ENCODE measurements around the gene FADS2.

Gene FADS2

DNA sequence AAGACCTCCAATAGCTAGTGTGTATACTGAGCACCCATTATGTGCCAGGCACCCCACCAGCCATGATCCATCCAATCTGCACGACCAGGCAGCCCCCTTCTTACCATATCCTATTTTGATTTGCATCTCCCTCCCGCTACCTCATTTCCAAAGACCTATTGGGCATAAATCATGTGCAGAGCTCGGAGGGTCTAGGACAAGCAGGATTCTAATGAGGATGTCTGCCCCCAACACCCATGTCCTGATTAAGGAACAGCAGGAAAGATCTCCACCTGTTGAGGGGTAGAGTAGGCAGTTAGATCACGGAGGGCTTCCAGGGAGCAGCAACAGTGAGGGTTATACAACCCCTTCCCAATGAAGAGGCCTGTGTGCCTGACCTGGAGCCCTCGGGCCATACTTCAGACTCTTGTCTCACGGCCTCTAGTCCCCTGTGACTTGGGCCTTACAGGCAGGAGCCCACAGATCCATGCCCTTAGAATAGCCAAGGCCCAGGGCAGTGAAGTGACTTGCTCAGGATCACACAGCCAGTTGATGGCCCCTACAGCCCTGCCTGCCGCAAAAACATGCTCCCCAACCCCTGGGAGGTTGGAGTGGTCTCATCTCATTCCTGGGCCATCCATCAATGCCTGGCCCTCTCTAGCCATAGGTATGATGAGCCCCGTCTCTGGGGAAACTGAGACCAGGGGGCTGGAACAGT lies 85.7 kb downstream of the FADS2 start:
- no peak overlapping the region for H3K4me3 ChIP-seq
- H3K9me3 ChIP-seq, result no peaks in the 10 kb centered on the region
- H3K36me3 ChIP-seq (replicated peaks), result no peaks in the 10 kb centered on the region
- no peak for DNase-seq (ENCODE audit: low spot score in 2 of 2)
- H3K4me1 ChIP-seq, result peaks cover 3% of the 10 kb centered on the region; the same call in 1 of the 2 replicates
- H3K27me3 ChIP-seq (ENCODE audit: low read depth), result no peaks in the 10 kb centered on the region
- in situ Hi-C loops (cut with MboI; ENCODE audit: low sequenced_read_pairs), result no loop called here

DNA sequence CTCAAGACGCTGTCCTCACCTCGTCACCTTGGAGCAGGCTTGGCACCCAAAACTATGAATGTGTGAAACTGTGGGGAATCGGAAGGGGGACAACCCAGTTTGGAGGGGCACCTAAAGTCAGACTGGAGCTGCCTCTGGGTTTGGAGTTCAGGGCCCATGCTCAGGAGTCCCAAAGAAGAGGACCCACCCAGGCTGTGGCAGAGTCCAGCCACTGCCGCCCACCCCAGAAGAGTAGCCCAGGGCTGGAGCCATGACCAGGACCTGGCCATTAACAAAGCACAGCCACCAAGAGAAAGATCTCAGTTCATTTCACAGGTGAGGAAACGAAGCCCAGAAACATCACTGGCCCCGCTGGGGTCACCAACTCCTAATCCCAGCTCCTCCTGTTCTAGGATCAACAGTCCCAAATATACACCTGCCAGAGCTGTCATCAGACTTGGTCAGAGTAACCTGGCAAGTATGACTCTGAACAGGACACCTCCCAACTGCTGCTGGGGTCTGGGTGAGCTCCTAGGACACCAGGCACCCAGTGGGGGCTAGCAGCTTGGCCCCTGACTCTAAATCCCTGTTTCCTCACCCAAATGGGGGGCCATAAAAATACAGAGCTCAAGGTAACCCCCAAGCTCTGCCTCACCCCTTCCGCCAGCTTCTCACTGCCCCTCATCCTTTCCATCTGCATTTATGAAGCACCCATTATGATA lies 86.5 kb downstream of the FADS2 start:
- no peaks in the 10 kb centered on the region for H3K9me3 ChIP-seq
- no peaks in the 10 kb centered on the region for H3K27me3 ChIP-seq (ENCODE audit: low read depth)
- no peak for DNase-seq (ENCODE audit: low spot score in 2 of 2)
- H3K4me1 ChIP-seq, result peaks cover 3% of the 10 kb centered on the region; the same call in 1 of the 2 replicates
- in situ Hi-C loops (cut with MboI; ENCODE audit: low sequenced_read_pairs), result no loop called here
- no peak overlapping the region for H3K4me3 ChIP-seq
- no peaks in the 10 kb centered on the region for H3K36me3 ChIP-seq (replicated peaks)

DNA sequence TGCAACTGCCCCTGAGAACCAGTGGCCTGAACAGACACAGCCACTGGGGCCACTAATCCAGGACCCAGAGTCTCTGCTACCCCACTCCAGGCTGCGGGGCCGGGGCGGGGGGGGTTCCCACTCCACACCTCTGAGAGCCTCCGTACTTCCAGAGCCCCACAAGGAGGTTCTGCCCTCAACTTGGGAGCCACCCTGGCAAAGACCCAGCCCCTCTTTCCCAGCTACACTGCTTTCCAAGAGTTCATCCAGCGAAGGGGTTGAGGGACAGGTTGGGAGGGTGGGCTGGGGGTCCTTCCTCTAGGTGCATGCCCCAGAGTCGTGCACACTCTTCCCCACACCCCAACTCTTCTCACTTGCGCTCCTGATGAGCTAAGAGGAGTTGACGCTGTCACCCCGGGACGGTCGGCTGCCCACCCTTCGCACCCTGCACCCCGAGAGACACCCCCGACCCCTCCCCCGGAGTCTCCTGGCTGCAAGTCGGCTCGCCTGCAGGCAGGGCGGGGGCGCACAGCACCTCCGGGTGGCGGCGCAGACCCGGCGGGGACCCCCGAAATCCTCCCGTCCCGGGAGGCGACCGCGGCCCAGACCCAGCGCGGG lies 88.7 kb downstream of the FADS2 start:
- peaks cover 3% of the 10 kb centered on the region; the same call in 1 of the 2 replicates for H3K4me1 ChIP-seq
- in situ Hi-C loops (cut with MboI; ENCODE audit: low sequenced_read_pairs), result no loop called here
- no peaks in the 10 kb centered on the region for H3K36me3 ChIP-seq (replicated peaks)
- peak overlapping the region; percentile 37 for H3K4me3 ChIP-seq
- H3K9me3 ChIP-seq, result no peaks in the 10 kb centered on the region
- H3K27me3 ChIP-seq (ENCODE audit: low read depth), result no peaks in the 10 kb centered on the region
- peak in 1 of 2 experiments; percentile 13 for DNase-seq (ENCODE audit: low spot score in 2 of 2)

Data from HAP-1 (cell line).